ENCODE results near the gene ADAM8.

ADAM8 gene

DNA sequence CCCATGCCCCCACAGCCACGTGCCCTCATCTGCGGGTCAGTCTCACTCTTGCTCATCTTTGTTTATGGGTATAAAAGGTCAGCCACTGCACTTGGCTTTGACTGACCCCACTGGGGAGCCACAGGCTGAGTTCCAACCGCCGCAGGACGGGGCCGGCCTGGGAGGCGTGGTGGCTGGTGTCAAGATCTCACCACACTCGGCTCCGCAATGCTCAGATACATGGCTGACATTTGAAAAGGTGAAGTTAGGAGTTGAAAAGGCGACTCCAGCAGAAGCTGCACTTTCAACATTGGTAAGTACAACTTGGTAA, 17.1 kb upstream of the ADAM8 start:
- Histone ChIP-seq H3K27ac (ENCODE audit: low read depth, low read length) (no peak overlapping the region), H3K9me3 (ENCODE audit: low read length) (no peaks in the 10 kb centered on the region), H3K36me3 (ENCODE audit: insufficient read depth, low read length) (peaks cover 66% of the 10 kb centered on the region), H3K4me3 (ENCODE audit: low read depth in 1 of 2, low read length in 2 of 2) (no peak overlapping the region), H3K27me3 (ENCODE audit: control insufficient read depth in 1 of 2, insufficient read depth in 2 of 2, low read length in 2 of 2) (no peaks in the 10 kb centered on the region), H3K9ac (ENCODE audit: low read length) (no peak overlapping the region), H3K4me1 (ENCODE audit: insufficient read depth, low read length) (no peaks in the 10 kb centered on the region)

DNA sequence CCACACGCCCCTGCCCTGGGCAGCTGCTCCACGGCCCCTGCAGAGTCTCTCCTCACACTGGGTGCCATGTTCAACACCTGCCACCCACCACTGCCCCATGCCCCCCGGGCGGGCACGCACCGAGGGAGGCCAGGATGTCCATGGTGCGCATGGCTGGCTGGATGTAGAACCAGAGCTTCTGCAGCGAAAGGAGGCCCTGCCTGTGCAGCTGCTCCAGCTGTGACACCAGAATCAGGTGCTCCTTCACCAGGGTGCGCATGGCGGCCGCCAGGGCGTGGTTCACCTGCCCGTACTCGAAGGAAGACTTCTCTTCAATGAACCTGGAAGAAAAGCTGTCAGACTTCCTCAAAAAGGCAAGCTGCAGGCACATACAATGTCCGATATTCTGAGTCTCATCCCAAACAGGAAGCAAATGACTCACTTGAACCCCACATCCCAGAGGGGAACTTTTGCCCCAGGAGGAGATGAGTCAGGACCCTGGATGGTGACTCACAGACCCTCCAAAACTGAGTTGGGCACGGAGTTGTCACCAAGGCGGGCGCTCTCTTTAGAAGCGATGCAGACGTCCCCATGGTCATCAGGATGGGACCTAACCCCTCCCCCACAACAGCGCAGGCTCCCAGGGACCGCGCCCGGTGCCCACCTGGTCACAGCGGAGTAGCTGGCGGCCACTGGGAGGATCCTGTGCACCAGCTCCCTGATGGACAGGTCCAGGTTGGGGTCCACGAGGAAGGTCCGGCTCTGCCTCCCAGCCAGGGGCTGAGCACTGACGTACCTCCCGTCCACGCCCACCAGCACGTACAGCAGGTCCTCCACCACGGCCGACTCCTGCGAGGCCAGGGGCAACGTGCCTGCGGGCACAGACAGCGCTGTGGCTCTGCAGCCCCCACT, 16.5 kb upstream of the ADAM8 start:
- H3K9me3 ChIP-seq (ENCODE audit: low read length), result no peaks in the 10 kb centered on the region
- H3K4me3 ChIP-seq (ENCODE audit: low read depth in 1 of 2, low read length in 2 of 2), result no peak overlapping the region
- no peaks in the 10 kb centered on the region for H3K4me1 ChIP-seq (ENCODE audit: insufficient read depth, low read length)
- no peak overlapping the region for H3K9ac ChIP-seq (ENCODE audit: low read length)
- H3K27ac ChIP-seq (ENCODE audit: low read depth, low read length), result no peak overlapping the region
- H3K36me3 ChIP-seq (ENCODE audit: insufficient read depth, low read length), result peaks cover 60% of the 10 kb centered on the region
- H3K27me3 ChIP-seq (ENCODE audit: control insufficient read depth in 1 of 2, insufficient read depth in 2 of 2, low read length in 2 of 2), result no peaks in the 10 kb centered on the region

DNA sequence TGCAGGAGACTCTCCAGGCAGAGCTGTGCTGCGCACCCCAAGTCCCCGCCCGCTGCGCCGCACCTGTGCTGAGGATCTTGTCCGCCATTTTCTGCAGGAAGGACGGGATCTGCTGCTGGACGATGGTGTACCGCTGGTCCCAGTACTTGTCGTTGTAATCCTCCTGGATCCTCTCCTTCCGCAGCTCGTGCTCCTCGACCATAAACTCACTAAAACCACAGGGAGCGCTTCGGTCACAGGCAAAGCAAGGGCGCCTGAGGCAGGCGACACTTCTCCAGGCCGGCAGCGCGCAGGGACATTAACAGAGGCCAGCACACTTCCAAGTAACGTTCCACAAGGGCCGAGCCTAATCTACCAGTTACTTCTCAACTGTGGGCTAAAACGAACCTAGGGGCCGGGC, 13.1 kb upstream of the ADAM8 start:
- Histone ChIP-seq H3K27ac (ENCODE audit: low read depth, low read length) (no peak overlapping the region), H3K27me3 (ENCODE audit: control insufficient read depth in 1 of 2, insufficient read depth in 2 of 2, low read length in 2 of 2) (no peaks in the 10 kb centered on the region), H3K9ac (ENCODE audit: low read length) (no peak overlapping the region), H3K4me1 (ENCODE audit: insufficient read depth, low read length) (no peaks in the 10 kb centered on the region), H3K36me3 (ENCODE audit: insufficient read depth, low read length) (peaks cover 53% of the 10 kb centered on the region), H3K4me3 (ENCODE audit: low read depth in 1 of 2, low read length in 2 of 2) (no peak overlapping the region), H3K9me3 (ENCODE audit: low read length) (no peaks in the 10 kb centered on the region)

DNA sequence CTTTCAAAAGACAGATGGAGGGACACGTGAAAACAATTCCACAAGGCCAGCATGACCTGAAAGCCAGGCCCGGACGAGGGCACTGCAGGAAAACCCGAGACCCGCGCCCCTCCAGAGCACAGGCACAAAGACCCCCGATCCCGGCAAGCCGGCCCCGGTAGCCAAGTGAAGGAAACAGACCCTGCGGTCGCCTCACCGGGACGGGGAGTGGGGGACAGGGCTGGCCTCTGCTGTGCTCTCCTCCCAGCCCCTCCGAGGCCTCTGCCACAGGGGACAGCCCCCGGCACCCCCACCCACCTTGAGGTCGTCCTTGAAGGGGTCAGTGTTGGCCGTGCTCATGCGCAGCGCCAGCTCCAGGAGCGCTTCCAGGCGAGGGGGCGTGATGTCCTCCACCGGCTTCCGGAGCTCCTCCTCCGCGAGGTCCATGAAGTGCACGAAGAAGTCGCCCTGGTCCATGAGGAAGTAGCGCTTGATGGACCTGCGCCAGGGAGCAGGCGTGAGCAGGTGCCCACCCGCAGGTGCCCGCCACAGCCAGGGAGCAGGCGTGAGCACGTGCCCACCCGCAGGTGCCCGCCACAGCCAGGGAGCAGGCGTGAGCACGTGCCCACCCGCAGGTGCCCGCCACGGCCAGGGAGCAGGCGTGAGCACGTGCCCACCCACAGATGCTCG, 11.3 kb upstream of the ADAM8 start:
- H3K36me3 ChIP-seq (ENCODE audit: insufficient read depth, low read length), result peaks cover 57% of the 10 kb centered on the region
- H3K9me3 ChIP-seq (ENCODE audit: low read length), result no peaks in the 10 kb centered on the region
- no peaks in the 10 kb centered on the region for H3K4me1 ChIP-seq (ENCODE audit: insufficient read depth, low read length)
- no peaks in the 10 kb centered on the region for H3K27me3 ChIP-seq (ENCODE audit: control insufficient read depth in 1 of 2, insufficient read depth in 2 of 2, low read length in 2 of 2)
- H3K4me3 ChIP-seq (ENCODE audit: low read depth in 1 of 2, low read length in 2 of 2), result no peak overlapping the region
- no peak overlapping the region for H3K9ac ChIP-seq (ENCODE audit: low read length)
- H3K27ac ChIP-seq (ENCODE audit: low read depth, low read length), result no peak overlapping the region

DNA sequence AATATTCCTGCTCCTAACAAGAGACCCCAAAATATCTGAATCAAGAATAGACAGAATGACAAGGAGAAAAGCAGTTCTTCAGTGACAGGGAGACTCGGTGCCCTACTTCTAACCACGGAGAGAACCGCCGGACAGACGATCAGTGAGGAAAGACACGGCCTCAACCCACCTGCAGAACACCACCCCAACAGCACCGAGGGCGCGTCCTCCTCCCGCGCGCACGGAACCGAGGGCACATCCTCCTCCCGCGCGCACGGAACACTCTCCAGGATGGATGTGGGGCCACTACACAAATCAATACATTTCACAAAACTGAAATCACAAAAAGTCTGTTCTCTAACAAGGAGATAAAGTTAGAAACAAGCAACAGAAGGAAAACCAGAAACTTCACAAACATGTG, 9.7 kb upstream of the ADAM8 start:
- H3K9ac ChIP-seq (ENCODE audit: low read length), result no peak overlapping the region
- H3K36me3 ChIP-seq (ENCODE audit: insufficient read depth, low read length), result peaks cover 66% of the 10 kb centered on the region
- H3K4me1 ChIP-seq (ENCODE audit: insufficient read depth, low read length), result no peaks in the 10 kb centered on the region
- no peak overlapping the region for H3K27ac ChIP-seq (ENCODE audit: low read depth, low read length)
- H3K9me3 ChIP-seq (ENCODE audit: low read length), result no peaks in the 10 kb centered on the region
- no peak overlapping the region for H3K4me3 ChIP-seq (ENCODE audit: low read depth in 1 of 2, low read length in 2 of 2)
- no peaks in the 10 kb centered on the region for H3K27me3 ChIP-seq (ENCODE audit: control insufficient read depth in 1 of 2, insufficient read depth in 2 of 2, low read length in 2 of 2)

DNA sequence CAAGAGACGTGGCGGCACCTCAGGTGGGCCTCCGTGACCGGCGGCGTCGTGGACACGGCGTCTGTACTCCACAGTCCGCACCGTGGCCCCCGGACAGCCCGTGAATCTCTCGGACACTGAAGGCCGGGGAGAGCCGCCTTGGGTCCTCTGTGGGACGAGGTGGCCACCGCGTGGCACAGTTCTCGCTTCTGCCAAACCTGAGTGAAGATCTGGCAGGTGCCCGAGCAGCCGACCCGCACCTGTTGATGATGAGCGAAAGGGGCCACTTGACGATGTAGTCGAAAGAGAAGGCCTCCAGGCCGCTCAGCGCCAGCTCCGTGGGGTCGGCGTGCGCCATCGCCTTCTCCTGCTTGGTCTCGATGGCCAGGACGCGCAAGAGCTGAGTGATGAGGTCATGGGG, 8.5 kb upstream of the ADAM8 start:
- Histone ChIP-seq H3K4me3 (ENCODE audit: low read depth in 1 of 2, low read length in 2 of 2) (no peak overlapping the region), H3K27ac (ENCODE audit: low read depth, low read length) (no peak overlapping the region), H3K9ac (ENCODE audit: low read length) (no peak overlapping the region), H3K9me3 (ENCODE audit: low read length) (no peaks in the 10 kb centered on the region), H3K36me3 (ENCODE audit: insufficient read depth, low read length) (peaks cover 69% of the 10 kb centered on the region), H3K27me3 (ENCODE audit: control insufficient read depth in 1 of 2, insufficient read depth in 2 of 2, low read length in 2 of 2) (no peaks in the 10 kb centered on the region), H3K4me1 (ENCODE audit: insufficient read depth, low read length) (no peaks in the 10 kb centered on the region)

DNA sequence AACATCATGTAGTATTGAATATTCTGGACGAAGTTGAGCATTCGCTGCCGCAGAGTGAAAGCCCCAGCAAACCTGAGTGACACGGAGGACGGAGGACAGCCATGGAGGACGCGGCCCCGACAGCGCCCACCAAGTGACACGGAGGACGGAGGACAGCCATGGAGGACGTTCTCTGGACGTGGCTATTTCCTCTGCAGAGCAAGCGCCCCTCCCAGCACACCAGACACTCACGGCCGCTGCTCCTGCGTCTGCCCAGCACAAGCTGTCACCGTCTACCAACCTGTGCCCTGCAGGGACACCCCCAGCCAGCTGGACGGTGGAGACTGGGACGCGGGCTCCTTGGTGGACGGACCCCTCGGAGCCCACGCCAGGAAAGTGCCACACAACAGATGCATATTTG, 7.3 kb upstream of the ADAM8 start:
- Histone ChIP-seq H3K27ac (ENCODE audit: low read depth, low read length) (no peak overlapping the region), H3K36me3 (ENCODE audit: insufficient read depth, low read length) (peaks cover 64% of the 10 kb centered on the region), H3K4me3 (ENCODE audit: low read depth in 1 of 2, low read length in 2 of 2) (no peak overlapping the region), H3K4me1 (ENCODE audit: insufficient read depth, low read length) (no peaks in the 10 kb centered on the region), H3K9ac (ENCODE audit: low read length) (no peak overlapping the region), H3K9me3 (ENCODE audit: low read length) (no peaks in the 10 kb centered on the region), H3K27me3 (ENCODE audit: control insufficient read depth in 1 of 2, insufficient read depth in 2 of 2, low read length in 2 of 2) (no peaks in the 10 kb centered on the region)

DNA sequence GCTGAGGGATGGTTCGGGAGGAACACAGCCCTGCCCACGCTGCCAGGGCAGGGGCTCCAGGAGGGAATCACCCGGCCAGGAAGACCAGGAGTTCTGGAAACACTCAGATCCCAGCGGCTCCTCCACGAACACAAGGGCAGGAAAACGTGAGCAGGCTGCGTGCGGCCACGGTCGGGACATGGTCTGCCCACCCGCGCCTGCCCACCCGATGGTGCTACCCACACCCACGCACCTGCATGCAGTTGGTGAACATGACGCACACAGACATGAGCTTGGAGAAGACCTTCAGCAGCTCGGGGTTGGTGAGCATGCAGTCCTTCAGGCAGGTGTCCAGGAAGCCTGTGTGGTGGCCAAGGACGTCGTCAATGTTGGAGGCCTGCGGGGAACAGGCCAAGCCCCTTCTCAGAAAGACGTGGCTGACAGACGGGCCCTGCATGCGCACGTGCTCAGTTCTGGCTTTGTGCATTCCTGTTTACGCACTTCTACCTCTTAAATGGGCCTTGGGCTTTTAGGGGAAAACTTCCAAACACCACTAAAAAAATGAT, 6.2 kb upstream of the ADAM8 start:
- H3K27me3 ChIP-seq (ENCODE audit: control insufficient read depth in 1 of 2, insufficient read depth in 2 of 2, low read length in 2 of 2), result no peaks in the 10 kb centered on the region
- H3K9me3 ChIP-seq (ENCODE audit: low read length), result no peaks in the 10 kb centered on the region
- H3K4me1 ChIP-seq (ENCODE audit: insufficient read depth, low read length), result no peaks in the 10 kb centered on the region
- no peak overlapping the region for H3K27ac ChIP-seq (ENCODE audit: low read depth, low read length)
- no peak overlapping the region for H3K4me3 ChIP-seq (ENCODE audit: low read depth in 1 of 2, low read length in 2 of 2)
- H3K9ac ChIP-seq (ENCODE audit: low read length), result no peak overlapping the region
- peaks cover 64% of the 10 kb centered on the region for H3K36me3 ChIP-seq (ENCODE audit: insufficient read depth, low read length)

DNA sequence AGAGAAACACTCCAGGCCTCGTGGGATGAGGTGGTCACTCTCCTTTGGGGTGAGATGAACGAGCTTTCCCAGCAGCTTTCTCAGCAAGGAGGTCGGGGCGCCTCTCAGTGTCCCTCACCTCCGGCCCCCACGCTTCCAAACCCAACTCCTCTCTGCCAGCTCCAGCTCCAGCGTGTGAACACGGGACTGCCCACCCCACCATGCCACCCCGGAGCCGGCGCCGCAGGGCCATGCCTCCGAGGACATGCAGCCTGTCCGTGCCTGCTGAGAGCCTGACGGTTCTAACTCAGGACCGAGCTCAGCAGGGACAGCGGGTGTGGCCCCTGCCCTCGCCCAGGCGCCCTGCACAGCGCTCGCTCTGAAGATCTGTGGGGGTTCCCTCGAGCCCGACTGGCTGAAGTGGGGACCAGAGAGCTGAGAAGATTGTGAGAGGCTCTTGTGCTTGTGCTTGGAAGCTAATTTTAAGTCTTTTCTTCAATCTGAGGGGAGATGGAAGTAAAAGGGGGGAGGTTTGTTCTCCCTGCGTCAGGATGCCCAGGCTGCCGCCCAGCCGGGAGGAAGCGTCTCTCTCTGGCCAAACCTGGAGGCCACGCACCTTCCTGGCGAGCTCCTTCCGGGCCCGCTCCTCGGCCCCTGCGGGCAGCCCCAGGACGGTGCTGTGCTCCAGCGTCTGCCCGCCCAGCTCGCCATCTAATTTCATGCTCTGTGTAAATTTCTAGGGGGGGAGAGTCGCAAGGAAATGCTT, 5.1 kb upstream of the ADAM8 start:
- Histone ChIP-seq H3K4me3 (ENCODE audit: low read depth in 1 of 2, low read length in 2 of 2) (no peak overlapping the region), H3K27ac (ENCODE audit: low read depth, low read length) (no peak overlapping the region), H3K9ac (ENCODE audit: low read length) (no peak overlapping the region), H3K9me3 (ENCODE audit: low read length) (no peaks in the 10 kb centered on the region), H3K36me3 (ENCODE audit: insufficient read depth, low read length) (peaks cover 61% of the 10 kb centered on the region), H3K27me3 (ENCODE audit: control insufficient read depth in 1 of 2, insufficient read depth in 2 of 2, low read length in 2 of 2) (peaks cover 0 to 8% of the 10 kb centered on the region in 2 donors), H3K4me1 (ENCODE audit: insufficient read depth, low read length) (no peaks in the 10 kb centered on the region)

DNA sequence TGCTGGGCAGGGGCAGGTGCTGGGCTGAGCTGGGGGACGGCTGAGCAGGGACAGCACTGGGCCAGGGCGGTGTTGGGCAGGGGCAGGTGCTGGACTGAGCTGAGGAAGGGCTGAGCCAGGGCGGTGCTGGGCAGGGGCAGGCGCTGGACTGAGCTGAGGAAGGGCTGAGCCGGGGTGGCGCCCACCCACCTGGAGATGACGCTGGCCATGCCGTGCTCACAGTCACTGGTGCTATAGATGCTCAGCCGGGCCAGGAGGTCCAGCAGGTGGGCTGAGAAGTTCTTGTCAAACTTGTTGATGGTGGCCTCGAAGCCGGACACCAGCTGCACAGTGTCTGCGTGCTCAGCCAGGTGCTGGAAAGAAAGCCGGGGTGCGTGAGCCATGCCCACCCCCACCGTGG, 4.4 kb upstream of the ADAM8 start:
- Histone ChIP-seq H3K36me3 (ENCODE audit: insufficient read depth, low read length) (peaks cover 54% of the 10 kb centered on the region), H3K4me3 (ENCODE audit: low read depth in 1 of 2, low read length in 2 of 2) (no peak overlapping the region), H3K9ac (ENCODE audit: low read length) (no peak overlapping the region), H3K9me3 (ENCODE audit: low read length) (no peaks in the 10 kb centered on the region), H3K4me1 (ENCODE audit: insufficient read depth, low read length) (no peaks in the 10 kb centered on the region), H3K27ac (ENCODE audit: low read depth, low read length) (no peak overlapping the region), H3K27me3 (ENCODE audit: control insufficient read depth in 1 of 2, insufficient read depth in 2 of 2, low read length in 2 of 2) (peaks cover 0 to 16% of the 10 kb centered on the region in 2 donors)

DNA sequence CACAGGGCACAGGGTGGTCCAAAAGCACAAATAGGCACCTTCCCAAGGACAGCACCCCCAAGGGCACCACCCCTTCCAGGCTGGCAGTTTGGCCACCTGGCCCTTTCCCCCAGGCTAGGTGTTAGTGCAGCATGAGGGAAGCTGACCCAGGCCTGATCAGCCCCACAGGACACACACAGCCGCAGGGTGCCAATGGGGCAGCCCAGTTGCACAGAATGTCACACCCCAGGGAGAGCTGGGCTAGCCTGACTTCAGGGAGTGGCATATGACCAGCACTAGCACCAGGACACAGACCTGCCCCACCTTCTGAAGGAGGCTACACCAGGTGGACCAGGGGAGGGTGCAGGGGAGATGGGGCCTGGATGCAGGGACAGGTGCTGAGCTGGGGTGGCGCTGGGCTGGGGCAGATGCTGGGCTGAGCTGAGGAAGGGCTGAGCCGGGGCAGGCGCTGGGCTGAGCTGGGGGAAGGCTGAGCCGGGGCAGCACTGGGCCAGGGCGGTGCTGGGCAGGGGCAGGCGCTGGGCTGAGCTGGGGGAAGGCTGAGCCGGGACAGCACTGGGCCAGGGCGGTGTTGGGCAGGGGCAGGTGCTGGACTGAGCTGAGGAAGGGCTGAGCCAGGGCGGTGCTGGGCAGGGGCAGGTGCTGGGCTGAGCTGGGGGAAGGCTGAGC, 3.9 kb upstream of the ADAM8 start:
- Histone ChIP-seq H3K4me3 (ENCODE audit: low read depth in 1 of 2, low read length in 2 of 2) (no peak overlapping the region), H3K27me3 (ENCODE audit: control insufficient read depth in 1 of 2, insufficient read depth in 2 of 2, low read length in 2 of 2) (peaks cover 0 to 21% of the 10 kb centered on the region in 2 donors), H3K27ac (ENCODE audit: low read depth, low read length) (no peak overlapping the region), H3K9ac (ENCODE audit: low read length) (no peak overlapping the region), H3K36me3 (ENCODE audit: insufficient read depth, low read length) (peaks cover 48% of the 10 kb centered on the region), H3K4me1 (ENCODE audit: insufficient read depth, low read length) (no peaks in the 10 kb centered on the region), H3K9me3 (ENCODE audit: low read length) (no peaks in the 10 kb centered on the region)
